Type B pancreatic cell (in vitro differentiated cells): ENCODE results near the gene TEAD1. TPM values are rescaled to one million over a fixed set of nuclear protein-coding genes. Genes with fewer than 3 reads are reported as not detected.

Experiments used
- DNase-seq: peaks from one replicate; pipeline ENCODE4 v3.0.0; 2021; ENCODE audit warnings: mixed read lengths; ENCODE audit not compliant: unreplicated experiment; ENCODE audit errors: extremely low spot score
- H3K27ac Mint-ChIP-seq: 2 replicates; pipeline ENCODE4 v1.8.0; 2021; ENCODE audit warnings: mild to moderate bottlenecking, mixed read lengths
- H3K27me3 Mint-ChIP-seq: 2 replicates; pipeline ENCODE4 v1.8.0; 2021; ENCODE audit warnings: mixed read lengths
- H3K36me3 Mint-ChIP-seq: 2 replicates; pipeline ENCODE4 v1.8.0; 2021; ENCODE audit warnings: mixed read lengths
- H3K4me1 Mint-ChIP-seq: one replicate; pipeline ENCODE4 v1.8.0; 2021; ENCODE audit warnings: mixed read lengths; ENCODE audit not compliant: unreplicated experiment
- H3K4me3 Mint-ChIP-seq: 2 replicates; pipeline ENCODE4 v1.8.0; 2021; ENCODE audit warnings: mild to moderate bottlenecking, mixed read lengths
- H3K9me3 Mint-ChIP-seq: 2 replicates; pipeline ENCODE4 v1.8.0; 2021; ENCODE audit warnings: mixed read lengths
- total RNA-seq: library from RNA; stranded (reverse); gene quantifications from 2 replicates; pipeline ENCODE4 v1.2.1, GENCODE V29; 2021; ENCODE audit warnings: low replicate concordance
- TF ChIP-seq, protein P1 (sequence below): fragments of 200-600 bp; sonication (generic); conservative IDR thresholded peaks from 2 replicates; pipeline ENCODE4 v1.5.0; 2021; ENCODE audit warnings: antibody characterized with exemption, mild to moderate bottlenecking

The TEAD1 gene
- total RNA-seq, 1 donor from 2014 or later = 91.8 TPM

DNA sequence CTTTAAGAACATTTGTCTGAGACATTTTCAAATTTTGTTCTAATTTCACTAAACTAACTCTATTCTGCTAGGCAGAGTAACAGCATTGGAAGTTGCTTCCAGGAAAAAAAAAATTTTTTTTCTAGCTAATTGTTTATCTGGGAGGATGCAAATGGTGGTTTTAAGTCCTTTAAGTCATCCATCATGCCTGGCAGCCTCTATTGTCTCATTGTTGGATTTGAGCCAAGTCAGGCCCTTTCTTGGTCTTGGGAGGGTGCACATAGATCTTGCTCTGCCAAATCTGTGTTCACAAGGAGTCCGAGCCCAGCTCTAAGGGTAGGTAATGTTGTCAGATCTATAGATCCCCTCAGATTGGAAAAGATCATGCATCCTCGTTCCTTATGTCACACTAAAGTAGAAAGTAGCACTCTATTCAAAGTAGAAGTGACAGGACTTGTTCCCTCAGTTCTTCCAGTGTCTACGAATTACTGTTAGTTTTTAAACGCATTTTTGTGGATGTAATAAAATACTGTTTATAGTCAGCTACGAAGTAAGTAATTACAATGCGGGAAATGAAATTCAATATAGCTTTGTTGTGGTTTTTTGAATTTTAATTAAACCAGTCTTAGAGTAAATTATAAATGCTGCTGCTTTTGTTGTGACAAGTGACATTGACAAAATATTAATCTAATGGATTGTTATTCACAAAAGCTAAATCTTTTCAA, 168.9 kb downstream of the TEAD1 start:
- no peak for DNase-seq
- TF ChIP-seq, protein P1, sequence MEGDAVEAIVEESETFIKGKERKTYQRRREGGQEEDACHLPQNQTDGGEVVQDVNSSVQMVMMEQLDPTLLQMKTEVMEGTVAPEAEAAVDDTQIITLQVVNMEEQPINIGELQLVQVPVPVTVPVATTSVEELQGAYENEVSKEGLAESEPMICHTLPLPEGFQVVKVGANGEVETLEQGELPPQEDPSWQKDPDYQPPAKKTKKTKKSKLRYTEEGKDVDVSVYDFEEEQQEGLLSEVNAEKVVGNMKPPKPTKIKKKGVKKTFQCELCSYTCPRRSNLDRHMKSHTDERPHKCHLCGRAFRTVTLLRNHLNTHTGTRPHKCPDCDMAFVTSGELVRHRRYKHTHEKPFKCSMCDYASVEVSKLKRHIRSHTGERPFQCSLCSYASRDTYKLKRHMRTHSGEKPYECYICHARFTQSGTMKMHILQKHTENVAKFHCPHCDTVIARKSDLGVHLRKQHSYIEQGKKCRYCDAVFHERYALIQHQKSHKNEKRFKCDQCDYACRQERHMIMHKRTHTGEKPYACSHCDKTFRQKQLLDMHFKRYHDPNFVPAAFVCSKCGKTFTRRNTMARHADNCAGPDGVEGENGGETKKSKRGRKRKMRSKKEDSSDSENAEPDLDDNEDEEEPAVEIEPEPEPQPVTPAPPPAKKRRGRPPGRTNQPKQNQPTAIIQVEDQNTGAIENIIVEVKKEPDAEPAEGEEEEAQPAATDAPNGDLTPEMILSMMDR = no peak
- no peaks in the 10 kb centered on the region for H3K36me3 Mint-ChIP-seq
- peaks cover 73% of the 10 kb centered on the region for H3K4me1 Mint-ChIP-seq
- H3K4me3 Mint-ChIP-seq = peak overlapping the region; percentile 70
- peak overlapping the region; percentile 86 for H3K27ac Mint-ChIP-seq
- H3K27me3 Mint-ChIP-seq = no peaks in the 10 kb centered on the region
- H3K9me3 Mint-ChIP-seq = no peaks in the 10 kb centered on the region

DNA sequence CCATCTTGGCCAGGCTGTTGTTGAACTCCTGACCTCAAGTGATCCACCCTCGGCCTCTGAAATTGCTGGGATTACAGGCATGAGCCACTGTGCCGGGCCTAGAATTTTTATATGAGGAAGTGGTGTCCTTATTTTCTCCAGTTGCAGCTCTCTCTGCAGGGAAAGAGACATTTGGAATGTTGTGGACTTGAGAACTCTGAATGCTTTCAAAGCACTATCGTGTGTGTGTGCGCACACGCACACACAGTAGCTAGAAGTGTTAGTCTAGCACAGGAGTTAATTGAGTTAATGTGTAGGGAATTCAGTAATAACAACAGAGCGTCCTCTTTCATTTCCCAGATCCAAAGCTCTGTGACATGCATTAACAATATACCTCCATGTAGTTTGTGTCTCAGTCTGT, 170.9 kb downstream of the TEAD1 start:
- Mint-ChIP-seq H3K27me3 (no peaks in the 10 kb centered on the region), H3K4me3 (peak overlapping the region; percentile 30), H3K36me3 (peaks cover 4% of the 10 kb centered on the region), H3K4me1 (peaks cover 73% of the 10 kb centered on the region), H3K27ac (peak overlapping the region; percentile 86), H3K9me3 (no peaks in the 10 kb centered on the region)
- DNase-seq = no peak
- TF ChIP-seq, protein P1 = no peak

DNA sequence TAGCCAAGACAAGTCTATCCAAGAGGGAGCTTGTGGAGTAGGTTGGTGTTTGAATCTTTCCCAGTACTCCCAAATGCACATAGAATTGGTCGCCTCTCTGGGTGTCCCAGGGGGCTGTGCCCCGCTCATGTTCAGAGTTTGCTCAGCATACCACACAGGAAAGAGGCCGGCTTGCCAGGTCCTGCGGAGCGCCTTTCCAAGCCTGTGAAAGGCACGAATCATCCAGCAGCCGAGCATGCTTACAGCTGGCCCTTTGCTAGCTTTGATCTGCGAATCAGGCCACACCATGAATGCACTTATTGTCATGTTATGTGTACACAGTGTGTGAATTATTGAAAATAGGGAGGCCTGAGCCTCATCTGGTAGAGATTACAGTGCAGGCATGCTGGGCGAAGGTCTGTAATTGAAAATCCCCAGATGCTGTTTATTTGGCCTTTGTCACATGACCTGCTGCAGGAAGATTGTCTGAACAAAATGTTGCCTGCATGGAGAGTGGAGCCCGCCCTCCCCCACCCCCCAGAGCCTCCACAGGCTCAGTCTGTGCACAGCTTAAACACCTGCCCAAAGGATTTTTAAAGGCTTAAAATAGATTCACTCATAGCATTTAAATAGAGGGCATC, 171.6 kb downstream of the TEAD1 start:
- Mint-ChIP-seq H3K27me3 (no peaks in the 10 kb centered on the region), H3K4me3 (peak overlapping the region; percentile 78), H3K27ac (peak overlapping the region; percentile 86), H3K9me3 (no peaks in the 10 kb centered on the region), H3K36me3 (peaks cover 4% of the 10 kb centered on the region), H3K4me1 (peaks cover 66% of the 10 kb centered on the region)
- TF ChIP-seq, protein P1 = no peak
- peak; percentile 74 for DNase-seq

DNA sequence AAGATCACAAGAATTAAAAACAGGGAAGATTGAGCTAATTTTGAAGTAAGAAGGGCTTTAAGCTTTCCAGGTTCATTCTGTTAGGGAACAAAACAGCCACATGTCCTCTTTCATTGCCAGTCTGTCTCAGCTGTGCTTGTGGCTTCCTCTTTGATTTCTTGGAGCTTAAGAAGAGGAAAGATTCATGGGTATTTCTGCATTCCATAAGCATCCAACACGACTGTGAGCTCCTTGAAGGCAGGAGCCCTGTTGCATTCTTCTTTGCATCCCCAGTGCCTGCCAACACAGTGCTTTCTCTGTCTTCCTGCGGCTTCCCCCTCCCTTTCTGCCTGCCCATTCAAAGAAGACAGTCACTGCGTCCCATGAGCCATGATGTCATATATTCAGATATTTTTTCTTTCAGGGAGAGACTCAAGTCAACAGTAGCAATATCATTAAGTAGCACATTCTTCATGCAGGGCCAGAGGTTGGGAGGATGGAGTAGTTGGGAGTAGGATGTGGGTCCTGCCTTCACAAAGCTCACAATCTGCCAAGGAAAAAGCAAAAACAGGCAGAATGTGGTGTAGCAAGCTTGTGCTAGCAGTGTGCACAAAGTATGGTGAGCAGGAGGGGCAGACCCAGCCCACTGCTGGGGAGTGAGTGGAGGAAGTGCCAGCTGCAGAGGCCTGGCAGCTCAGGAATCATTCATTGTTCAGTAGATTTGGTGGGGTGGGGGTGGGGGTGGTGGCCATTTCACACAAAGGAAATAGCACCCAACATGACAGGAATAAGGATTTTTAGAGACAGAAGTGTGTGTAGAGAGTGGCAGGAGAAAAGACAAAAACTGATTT, 172.8 kb downstream of the TEAD1 start:
- peaks cover 3% of the 10 kb centered on the region for H3K9me3 Mint-ChIP-seq
- TF ChIP-seq, protein P1 = no peak

DNA sequence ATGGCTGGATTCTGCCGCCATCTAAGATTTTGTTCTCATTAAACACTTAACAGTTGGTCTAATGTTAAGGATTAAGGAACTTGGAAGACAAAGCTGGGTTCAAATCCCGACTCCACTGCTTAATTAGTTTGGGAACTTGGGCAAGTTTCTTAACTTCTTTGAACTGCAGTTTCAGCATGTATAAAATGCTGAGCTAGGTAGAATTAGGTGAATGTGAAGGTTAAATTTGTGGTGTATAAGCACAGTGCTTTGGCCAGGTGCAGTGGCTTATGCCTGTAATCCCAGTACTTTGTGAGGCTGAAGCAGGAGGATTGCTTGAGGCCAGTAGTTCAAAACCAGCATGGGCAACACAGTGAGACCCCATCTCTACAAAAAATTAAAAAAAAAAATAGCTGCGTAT, 174.2 kb downstream of the TEAD1 start:
- Mint-ChIP-seq H3K27ac (no peak overlapping the region), H3K9me3 (peaks cover 6% of the 10 kb centered on the region), H3K4me1 (peaks cover 52% of the 10 kb centered on the region), H3K36me3 (peaks cover 15% of the 10 kb centered on the region), H3K4me3 (no peak overlapping the region), H3K27me3 (no peaks in the 10 kb centered on the region)
- TF ChIP-seq, protein P1 = no peak
- no peak for DNase-seq

More for the DNA sequence above, 172.8 kb downstream of the TEAD1 start:
- Mint-ChIP-seq H3K4me1 (peaks cover 56% of the 10 kb centered on the region), H3K27ac (peak overlapping the region; percentile 34), H3K36me3 (peaks cover 7% of the 10 kb centered on the region), H3K27me3 (no peaks in the 10 kb centered on the region), H3K4me3 (peak overlapping the region; percentile 0)
- no peak for DNase-seq
